Brain microvascular endothelial cell (primary cell): Measurements from ENCODE around the gene NRP2.

Source experiments
- DNase-seq: peaks from one replicate; pipeline ENCODE4 v3.0.0-alpha.2; 2020
- H3K27ac ChIP-seq: fragments of 250-450 bp; sonication (Bioruptor Pico); 2 replicates; pipeline ENCODE4 v1.5.1; 2020; ENCODE audit warnings: mild to moderate bottlenecking, moderate library complexity
- H3K27me3 ChIP-seq: fragments of 250-450 bp; sonication (Bioruptor Pico); replicated peaks from 2 replicates; pipeline ENCODE4 v1.5.1; 2020; ENCODE audit warnings: mild to moderate bottlenecking
- H3K36me3 ChIP-seq: fragments of 250-450 bp; sonication (Bioruptor Pico); replicated peaks from 2 replicates; pipeline ENCODE4 v1.5.1; 2020; ENCODE audit warnings: mild to moderate bottlenecking
- H3K4me3 ChIP-seq: 2 replicates; pipeline ENCODE4 v1.5.1; 2011; ENCODE audit warnings: low read depth, mild to moderate bottlenecking, control low read depth, low read length, moderate library complexity
- CTCF ChIP-seq: IDR thresholded peaks from 2 replicates; pipeline ENCODE4 v1.5.1; 2011; ENCODE audit warnings: low read depth, mild to moderate bottlenecking, moderate library complexity, low read length, control low read depth, inconsistent platforms; ENCODE audit errors: missing control alignments
- in situ Hi-C: cut with HindIII; loops from 2 replicates; pipeline ENCODE4 v1.10.0; 2017; ENCODE audit warnings: low sequenced_read_pairs, low pct_ligation_motif_present

NRP2 gene

GRCh38 chr2:205834796-205835195 lies 152.5 kb downstream of the NRP2 start:
- no peak for TF ChIP-seq CTCF
- no peak for DNase-seq
- no peak overlapping the region for H3K27ac ChIP-seq
- in situ Hi-C loops: no loop called here
- H3K27me3 ChIP-seq: no peaks in the 10 kb centered on the region
- no peaks in the 10 kb centered on the region for H3K36me3 ChIP-seq
- H3K4me3 ChIP-seq: no peak overlapping the region

GRCh38 chr2:205835251-205835791 lies 153.0 kb downstream of the NRP2 start:
- DNase-seq: no peak
- Histone ChIP-seq H3K4me3 (no peak overlapping the region), H3K27me3 (no peaks in the 10 kb centered on the region), H3K27ac (no peak overlapping the region), H3K36me3 (no peaks in the 10 kb centered on the region)
- in situ Hi-C loops: no loop called here
- TF ChIP-seq CTCF: no peak

- no peak for DNase-seq
Observed at GRCh38 chr2:205835923-205836322, 153.6 kb downstream of the NRP2 start.

GRCh38 chr2:205836477-205837221 lies 154.3 kb downstream of the NRP2 start:
- no peaks in the 10 kb centered on the region for H3K36me3 ChIP-seq
- in situ Hi-C loops: no loop called here
- TF ChIP-seq CTCF: no peak
- no peak overlapping the region for H3K4me3 ChIP-seq
- H3K27ac ChIP-seq: no peak overlapping the region
- DNase-seq: no peak
- H3K27me3 ChIP-seq: no peaks in the 10 kb centered on the region

More at GRCh38 chr2:205835923-205836322, 153.6 kb downstream of the NRP2 start:
- in situ Hi-C loops: no loop called here
- Histone ChIP-seq H3K27ac (no peak overlapping the region), H3K4me3 (no peak overlapping the region), H3K36me3 (no peaks in the 10 kb centered on the region), H3K27me3 (no peaks in the 10 kb centered on the region)
- TF ChIP-seq CTCF: no peak

- in situ Hi-C loops: no loop called here
- H3K36me3 ChIP-seq: no peaks in the 10 kb centered on the region
Observed at GRCh38 chr2:205837663-205838062, 155.4 kb downstream of the NRP2 start.

More at GRCh38 chr2:205837663-205838062, 155.4 kb downstream of the NRP2 start:
- TF ChIP-seq CTCF: no peak
- DNase-seq: no peak
- H3K27ac ChIP-seq: no peak overlapping the region
- no peak overlapping the region for H3K4me3 ChIP-seq
- H3K27me3 ChIP-seq: no peaks in the 10 kb centered on the region
